K562 (cell line): ENCODE measurements around the gene MFSD2B. TPM values are rescaled to one million over a fixed set of nuclear protein-coding genes. Genes with fewer than 3 reads are reported as not detected.

Source experiments
- ATAC-seq: fragments of 200-7000 bp; cut with Tn5 transposase; 3 replicates; pipeline ENCODE4 v1.9.1; 2020; ENCODE audit warnings: moderate library complexity
- BruUV-seq: library from RNA; stranded (reverse); fragments of 400-500 nt; replicated peaks from 2 replicates; lab custom pipeline; 2021; lab: Mats Ljungman, UMichigan
- CTCF ChIA-PET: fragments of 300-600 bp; formaldehyde crosslinking; extraction: SDS; loops from one replicate; lab custom pipeline; 2021; ENCODE audit warnings: low intra/inter-chr PET ratio; lab: Yijun Ruan, JAX
- POLR2A ChIA-PET: fragments of 300-600, 350-650 bp; sonication (Branson Sonifier 250); formaldehyde crosslinking; extraction: SDS; loops from one replicate; lab custom pipeline; 2021; ENCODE audit warnings: antibody characterized with exemption, inconsistent platforms; lab: Yijun Ruan, JAX
- DNase-seq, 4 experiments: peaks; one replicate each; pipeline versions ENCODE4 v3.0.0 to v3.0.0-alpha.2; 2011 to 2018; ENCODE audit warnings: low spot score in 3 of 4, mixed read lengths in 3 of 4; ENCODE audit errors: extremely low read depth in 1 of 4
- FAIRE-seq: peaks from 2 replicates; lab custom pipeline; 2011; peaks lifted over from hg19 to GRCh38; lab: Jason Lieb, UNC
- H2AFZ ChIP-seq: 2 replicates; pipeline ENCODE4 v1.6.0; 2011; ENCODE audit warnings: low read depth, low read length, control low read depth, inconsistent platforms
- H3K27ac ChIP-seq: fragments of 200-600 bp; 3 replicates; pipeline ENCODE4 v1.8.0; 2011; ENCODE audit warnings: low read depth, mild to moderate bottlenecking, control low read depth, inconsistent platforms, low read length, moderate library complexity, mixed read lengths; ENCODE audit errors: extremely low read depth
- H3K27me3 ChIP-seq, 2 experiments: fragments of 300-600 bp in 1 of 2; 2 replicates in 1 of 2; 3 replicates in 1 of 2; pipeline versions ENCODE4 v1.6.0 to v1.8.0; 2011; ENCODE audit warnings: inconsistent platforms in 2 of 2, low read length in 2 of 2, mild to moderate bottlenecking in 1 of 2, mixed read lengths in 1 of 2, moderate library complexity in 1 of 2; ENCODE audit not compliant: control insufficient read depth in 2 of 2, insufficient read depth in 2 of 2
- H3K36me3 ChIP-seq: fragments of 300-600 bp; 3 replicates; pipeline ENCODE4 v1.8.0; 2011; ENCODE audit warnings: mild to moderate bottlenecking, low read length, inconsistent platforms; ENCODE audit not compliant: control insufficient read depth, insufficient read depth
- H3K4me1 ChIP-seq, 2 experiments: fragments of 200-600 bp in 1 of 2; replicated peaks in 1 of 2; 2 replicates in 1 of 2; 3 replicates in 1 of 2; pipeline versions ENCODE4 v1.5.1 to v1.8.0; 2011; ENCODE audit warnings: inconsistent platforms in 2 of 2, low read length in 2 of 2, mild to moderate bottlenecking in 1 of 2, mixed read lengths in 1 of 2, moderate library complexity in 1 of 2; ENCODE audit not compliant: control insufficient read depth in 2 of 2, insufficient read depth in 2 of 2
- H3K4me2 ChIP-seq: 2 replicates; pipeline ENCODE4 v1.6.1; 2011; ENCODE audit warnings: low read length, control low read depth, inconsistent platforms, mixed read lengths; ENCODE audit not compliant: insufficient read depth
- H3K4me3 ChIP-seq: fragments of 200-600 bp; sonication (generic), shearing (Covaris generic); 2 replicates; pipeline ENCODE4 v1.5.1; 2016; ENCODE audit warnings: control low read depth, inconsistent platforms
- H3K79me2 ChIP-seq: fragments of 200-600 bp; 3 replicates; pipeline ENCODE4 v1.8.0; 2011; ENCODE audit warnings: low read length, inconsistent platforms; ENCODE audit not compliant: control insufficient read depth, insufficient read depth
- H3K9ac ChIP-seq, 2 experiments: 2 replicates each; pipeline versions ENCODE4 v1.6.0 to v1.6.1; 2011; ENCODE audit warnings: low read depth in 2 of 2, low read length in 2 of 2, control low read depth in 1 of 2, inconsistent platforms in 1 of 2, mild to moderate bottlenecking in 1 of 2, mixed read lengths in 1 of 2; ENCODE audit not compliant: insufficient read depth in 1 of 2
- H3K9me1 ChIP-seq: one replicate; pipeline ENCODE4 v1.6.0; 2011; ENCODE audit warnings: inconsistent platforms, mild to moderate bottlenecking, low read length, moderate library complexity; ENCODE audit not compliant: control insufficient read depth, insufficient read depth
- H3K9me3 ChIP-seq: replicated peaks from 2 replicates; pipeline ENCODE4 v1.5.1; 2011; ENCODE audit warnings: low read depth, low read length, inconsistent platforms; ENCODE audit not compliant: control insufficient read depth, insufficient read depth
- H4K20me1 ChIP-seq: replicated peaks from 2 replicates; pipeline ENCODE4 v1.6.1; 2011; ENCODE audit warnings: low read length, inconsistent platforms, mixed read lengths; ENCODE audit not compliant: control insufficient read depth, insufficient read depth
- FOXM1 ChIP-seq, 2 experiments: fragments of 450-650 bp in 1 of 2; sonication (generic) in 1 of 2; formaldehyde crosslinking in 1 of 2; IDR thresholded peaks; 2 replicates each; pipeline versions ENCODE4 v1.6.1 to v1.9.0; 2017 to 2022; ENCODE audit warnings: low read depth in 2 of 2, mild to moderate bottlenecking in 2 of 2, missing genetic modification reagents in 1 of 2, moderate library complexity in 1 of 2
- HCFC1 ChIP-seq: IDR thresholded peaks from 2 replicates; pipeline ENCODE4 v1.6.1; 2012; ENCODE audit warnings: low read depth, low read length, improper control_type of control experiment
- JUNB ChIP-seq: fragments of 450-650 bp; formaldehyde crosslinking; conservative IDR thresholded peaks from 2 replicates; pipeline ENCODE4 v1.4.0; 2020; ENCODE audit warnings: mild to moderate bottlenecking
- NONO ChIP-seq, 2 experiments: fragments of 200-400 bp in 1 of 2; fragments of 450-650 bp in 1 of 2; formaldehyde crosslinking in 1 of 2; IDR thresholded peaks; 2 replicates each; pipeline ENCODE4 v1.6.1; 2017; ENCODE audit warnings: low read depth in 2 of 2, mild to moderate bottlenecking in 2 of 2, moderate library complexity in 2 of 2, low read length in 1 of 2
- POLR2B ChIP-seq: fragments of 450-650 bp; IDR thresholded peaks from 2 replicates; pipeline ENCODE4 v1.6.1; 2018; ENCODE audit warnings: low read depth; ENCODE audit not compliant: partially characterized antibody
- ZC3H11A ChIP-seq: IDR thresholded peaks from 2 replicates; pipeline ENCODE4 v1.6.1; 2012; ENCODE audit warnings: low read depth, low read length, improper control_type of control experiment
- ZKSCAN3 ChIP-seq: fragments of 250-450 bp; sonication (Bioruptor Pico); IDR thresholded peaks from 2 replicates; pipeline ENCODE4 v1.4.0; 2020
- ZKSCAN8 ChIP-seq: fragments of 200-800 bp; sonication (Bioruptor generic); IDR thresholded peaks from 2 replicates; pipeline ENCODE4 v1.6.1; 2016; ENCODE audit warnings: missing genetic modification characterization, missing compliant biosample characterization
- ZNF232 ChIP-seq: sonication (generic); formaldehyde crosslinking; IDR thresholded peaks from 2 replicates; pipeline ENCODE4 v1.8.0; 2022; ENCODE audit warnings: mild to moderate bottlenecking, missing genetic modification reagents
- ZNF354B ChIP-seq: fragments of 250-450 bp; sonication (Bioruptor Pico); IDR thresholded peaks from 2 replicates; pipeline ENCODE4 v1.4.0; 2020
- ZNF707 ChIP-seq: fragments of 250-450 bp; sonication (Bioruptor Pico); conservative IDR thresholded peaks from 2 replicates; pipeline ENCODE4 v1.8.0; 2022; ENCODE audit warnings: inconsistent platforms, mild to moderate bottlenecking, moderate library complexity
- WGBS: fragments of 100-300 bp; shearing (Covaris generic); methylation state at CpG from one replicate; pipeline ENCODE4 v1.1.6; 2016; ENCODE audit warnings: low coverage, mixed read lengths; ENCODE audit not compliant: insufficient coverage; ENCODE audit errors: missing lambda C conversion rate; 5-methylcytosine and 5-hydroxymethylcytosine counted together
- in situ Hi-C: fragments of 300-500 bp; cut with MboI; formaldehyde crosslinking; loops from 4 replicates; pipeline ENCODE4 v1.15.0; 2018; ENCODE audit warnings: inconsistent platforms, mixed read lengths
- intact Hi-C: fragments of 100-400 bp; cut with micrococcal nuclease; formaldehyde crosslinking; loops from 2 replicates; pipeline ENCODE4 v1.14.2; 2022
- polyA plus RNA-seq, 8 experiments: library from polyadenylated mRNA; depleted of rRNA in 4 of 8; stranded (reverse) in 5 of 8; unstranded in 3 of 8; fragments of >200 nt; fragmentation: Nextera tagmentation in 2 of 8; fragmentation: Illumina TruSeq in 1 of 8; extraction: Ambion mirVana in 2 of 8; extraction: Trizol in 1 of 8; gene quantifications; 2 replicates each; pipeline versions ENCODE4 v1.2.1 to v1.2.3, GENCODE V29; 2011 to 2014; ENCODE audit warnings: inconsistent platforms in 1 of 8, missing spikeins in 1 of 8
- total RNA-seq, 7 experiments: library from RNA; depleted of rRNA in 6 of 7; stranded (reverse); fragments of >200 nt in 6 of 7; fragmentation: Illumina TruSeq in 2 of 7; extraction: Trizol in 2 of 7; gene quantifications; 2 replicates each; pipeline versions ENCODE4 v1.2.1 to v1.2.3, GENCODE V29; 2011 to 2021; ENCODE audit warnings: low replicate concordance in 1 of 7
- TF ChIP-seq, protein P1 (sequence below): fragments of 250-450 bp; sonication (Bioruptor Pico); IDR thresholded peaks from 2 replicates; pipeline ENCODE4 v1.4.0; 2020; ENCODE audit warnings: mild to moderate bottlenecking
- TF ChIP-seq, protein P2 (sequence below): fragments of 200-400 bp; formaldehyde crosslinking; IDR thresholded peaks from 2 replicates; pipeline ENCODE4 v1.6.1; 2017; ENCODE audit warnings: mild to moderate bottlenecking, low read depth, low read length, moderate library complexity

The MFSD2B gene
- total and polyA plus RNA-seq, 9 of the 15 experiments (the other 6 are each of a cell fraction or from before 2014, with no cell fraction given): 2.6 to 10.9 (median 6.8) TPM

DNA sequence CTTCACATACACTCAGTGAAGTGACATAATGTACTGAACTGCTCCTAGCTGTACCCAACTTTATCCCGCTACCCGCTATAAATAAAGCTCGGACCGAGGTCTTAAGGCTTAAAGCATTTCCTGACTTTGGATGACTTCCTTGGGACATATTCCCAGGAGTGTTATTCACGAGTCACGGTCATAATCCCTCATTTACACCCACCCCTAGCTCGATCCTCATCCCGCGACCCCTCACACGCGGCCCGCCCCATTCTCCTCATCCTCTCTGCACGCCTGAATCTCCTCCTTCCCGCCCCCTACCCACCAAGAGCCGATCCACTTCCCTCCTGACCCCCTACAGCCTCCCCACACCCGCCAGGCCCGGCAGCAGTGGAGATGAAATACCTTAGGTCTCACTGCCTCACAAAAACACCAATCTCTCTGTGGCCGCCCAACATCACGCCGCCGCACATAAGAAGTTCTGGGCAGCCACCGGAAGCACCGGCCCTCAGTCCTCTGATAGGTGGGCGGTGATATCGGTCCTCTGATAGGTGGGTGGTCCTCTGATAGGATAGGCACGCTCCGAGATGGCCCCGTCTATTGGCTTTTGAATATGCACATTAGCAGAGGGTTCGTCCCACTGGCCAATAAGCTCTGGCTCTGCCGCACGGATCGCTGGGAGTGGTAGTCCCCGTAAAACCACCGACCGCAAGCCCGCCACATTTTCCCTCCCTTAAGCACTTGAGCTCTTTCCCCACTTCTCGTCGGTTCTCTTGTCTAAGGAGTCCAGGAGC is 37.2 kb downstream of the MFSD2B start, which contains the start of gene WDCP:
Gene WDCP (minus strand): TSS at position 462 of the 773 bp plus-strand sequence. CDS start 7,897 bp downstream, outside the sequence.
- FAIRE-seq: peak; percentile 99
- TSS peak; percentile 73 for BruUV-seq
- peaks cover 8% of the 10 kb centered on the region; the same call in 1 of the 3 replicates for H3K36me3 ChIP-seq
- no peaks in the 10 kb centered on the region for H3K9me1 ChIP-seq
- no peaks in the 10 kb centered on the region for H3K9me3 ChIP-seq
- H3K4me2 ChIP-seq: peak within 1 kb of the TSS; percentile 82
- H3K4me3 ChIP-seq: peak within 1 kb of the TSS; percentile 64
- no peaks in the 10 kb centered on the region; the same call in 1 of the 2 replicates for H4K20me1 ChIP-seq
- peak within 1 kb of the TSS; percentile 62 to 95 for H3K9ac ChIP-seq
- POLR2A ChIA-PET: interaction anchor here (0.5 to 2.1 kb wide), 17 partner anchors 9 to 327 kb away, joined by 3 to 10 read pairs (median 4); partner anchors contain the start of genes ATAD2B, MFSD2B and SF3B6
- 0% methylated on average over 38 of the region's 38 CpGs for WGBS
- intact Hi-C loops (loop anchor here (1.0 kb wide), 1 partner anchor 29 kb away; the partner anchor contains the start of gene SF3B6), in situ Hi-C loops (no loop called here)
- H3K27ac ChIP-seq: peak within 1 kb of the TSS; percentile 52
- peak; percentile 90 to 98 (median 94) for DNase-seq
- H3K27me3 ChIP-seq: peaks cover 6 to 11% of the 10 kb centered on the region in 2 experiments; a peak in 3 of 5 replicates
- peaks cover 40% of the 10 kb centered on the region for H3K79me2 ChIP-seq
- CTCF ChIA-PET: no interaction called here
- H2AFZ ChIP-seq: peak within 1 kb of the TSS; percentile 91
- peaks cover 8 to 22% of the 10 kb centered on the region in 2 experiments; a peak in 4 of 5 replicates for H3K4me1 ChIP-seq
- peak; percentile 96 for ATAC-seq
- TF ChIP-seq ZKSCAN3 (CRISPR knock-in tag): no peak
- TF ChIP-seq, protein P1, sequence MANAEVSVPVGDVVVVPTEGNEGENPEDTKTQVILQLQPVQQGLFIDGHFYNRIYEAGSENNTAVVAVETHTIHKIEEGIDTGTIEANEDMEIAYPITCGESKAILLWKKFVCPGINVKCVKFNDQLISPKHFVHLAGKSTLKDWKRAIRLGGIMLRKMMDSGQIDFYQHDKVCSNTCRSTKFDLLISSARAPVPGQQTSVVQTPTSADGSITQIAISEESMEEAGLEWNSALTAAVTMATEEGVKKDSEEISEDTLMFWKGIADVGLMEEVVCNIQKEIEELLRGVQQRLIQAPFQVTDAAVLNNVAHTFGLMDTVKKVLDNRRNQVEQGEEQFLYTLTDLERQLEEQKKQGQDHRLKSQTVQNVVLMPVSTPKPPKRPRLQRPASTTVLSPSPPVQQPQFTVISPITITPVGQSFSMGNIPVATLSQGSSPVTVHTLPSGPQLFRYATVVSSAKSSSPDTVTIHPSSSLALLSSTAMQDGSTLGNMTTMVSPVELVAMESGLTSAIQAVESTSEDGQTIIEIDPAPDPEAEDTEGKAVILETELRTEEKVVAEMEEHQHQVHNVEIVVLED: no peak
- no peak for TF ChIP-seq ZNF232 (CRISPR knock-in tag)
- no peak for TF ChIP-seq FOXM1 (IDR thresholded peaks at IDR 0.05; ENCODE audit: low read depth)
- TF ChIP-seq FOXM1 (CRISPR knock-in tag; IDR thresholded peaks at IDR 0.05; ENCODE audit: low read depth): no peak
- TF ChIP-seq, protein P2, sequence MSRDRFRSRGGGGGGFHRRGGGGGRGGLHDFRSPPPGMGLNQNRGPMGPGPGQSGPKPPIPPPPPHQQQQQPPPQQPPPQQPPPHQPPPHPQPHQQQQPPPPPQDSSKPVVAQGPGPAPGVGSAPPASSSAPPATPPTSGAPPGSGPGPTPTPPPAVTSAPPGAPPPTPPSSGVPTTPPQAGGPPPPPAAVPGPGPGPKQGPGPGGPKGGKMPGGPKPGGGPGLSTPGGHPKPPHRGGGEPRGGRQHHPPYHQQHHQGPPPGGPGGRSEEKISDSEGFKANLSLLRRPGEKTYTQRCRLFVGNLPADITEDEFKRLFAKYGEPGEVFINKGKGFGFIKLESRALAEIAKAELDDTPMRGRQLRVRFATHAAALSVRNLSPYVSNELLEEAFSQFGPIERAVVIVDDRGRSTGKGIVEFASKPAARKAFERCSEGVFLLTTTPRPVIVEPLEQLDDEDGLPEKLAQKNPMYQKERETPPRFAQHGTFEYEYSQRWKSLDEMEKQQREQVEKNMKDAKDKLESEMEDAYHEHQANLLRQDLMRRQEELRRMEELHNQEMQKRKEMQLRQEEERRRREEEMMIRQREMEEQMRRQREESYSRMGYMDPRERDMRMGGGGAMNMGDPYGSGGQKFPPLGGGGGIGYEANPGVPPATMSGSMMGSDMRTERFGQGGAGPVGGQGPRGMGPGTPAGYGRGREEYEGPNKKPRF: no peak
- no peak for TF ChIP-seq ZNF354B (CRISPR knock-in tag)
- peak; percentile 92 for TF ChIP-seq HCFC1
- no peak for TF ChIP-seq NONO (IDR thresholded peaks at IDR 0.05; ENCODE audit: low read depth in 2 of 2, low read length in 1 of 2)
- TF ChIP-seq POLR2B: peak; percentile 92
- TF ChIP-seq ZNF707 (CRISPR knock-in tag): no peak
- no peak for TF ChIP-seq JUNB (CRISPR knock-in tag)
- TF ChIP-seq ZC3H11A: no peak
- TF ChIP-seq ZKSCAN8 (CRISPR knock-in tag): no peak
